SU-DHL-6 (cell line): ENCODE results near the gene RBBP5.

Source experiments
- H2AFZ ChIP-seq: fragments of 200-600 bp; sonication (generic); 2 replicates; pipeline ENCODE4 v1.6.1; 2014; ENCODE audit warnings: low read depth, mild to moderate bottlenecking, moderate library complexity, mixed read lengths, antibody characterized with exemption, low read length; ENCODE audit not compliant: severe bottlenecking
- H3F3A ChIP-seq: fragments of 200-600 bp; shearing (Covaris generic); 2 replicates; pipeline ENCODE4 v1.6.0; 2016; ENCODE audit warnings: antibody characterized with exemption, mild to moderate bottlenecking; ENCODE audit not compliant: insufficient read depth
- H3K27ac ChIP-seq: fragments of 200-600 bp; sonication (generic); 2 replicates; pipeline ENCODE4 v1.5.1; 2016; ENCODE audit warnings: low read depth, mild to moderate bottlenecking, low read length, moderate library complexity, mixed read lengths
- H3K27me3 ChIP-seq: fragments of 200-600 bp; sonication (generic), shearing (Covaris generic); 2 replicates; pipeline ENCODE4 v1.6.0; 2014; ENCODE audit warnings: mild to moderate bottlenecking, low read length
- H3K36me3 ChIP-seq: fragments of 200-600 bp; sonication (generic); 2 replicates; pipeline ENCODE4 v1.6.1; 2014; ENCODE audit warnings: mild to moderate bottlenecking, low read length, mixed read lengths
- H3K4me2 ChIP-seq: fragments of 300-600, 200-600 bp; shearing (Covaris generic), sonication (generic); 2 replicates; pipeline ENCODE4 v1.6.0; 2014; ENCODE audit warnings: low read length, low read depth, mild to moderate bottlenecking; ENCODE audit not compliant: poor library complexity, severe bottlenecking
- H3K4me3 ChIP-seq: fragments of 200-600 bp; sonication (generic); 2 replicates; pipeline ENCODE4 v1.5.1; 2014; ENCODE audit warnings: antibody characterized with exemption, low read length, mild to moderate bottlenecking, mixed read lengths; ENCODE audit not compliant: insufficient read depth, poor library complexity, severe bottlenecking
- H3K79me2 ChIP-seq: fragments of 200-600 bp; sonication (generic); 2 replicates; pipeline ENCODE4 v1.6.1; 2014; ENCODE audit warnings: mild to moderate bottlenecking, low read length, moderate library complexity; ENCODE audit not compliant: insufficient read depth
- H3K9ac ChIP-seq: fragments of 200-600 bp; sonication (generic); 2 replicates; pipeline ENCODE4 v1.7.0; 2014; ENCODE audit warnings: mild to moderate bottlenecking, low read length
- H3K9me2 ChIP-seq: fragments of 200-600 bp; sonication (generic); replicated peaks from 2 replicates; pipeline ENCODE4 v1.6.1; 2014; ENCODE audit warnings: low read length; ENCODE audit not compliant: insufficient read depth
- H3K9me3 ChIP-seq: fragments of 200-600 bp; sonication (generic); 2 replicates; pipeline ENCODE4 v1.6.1; 2014; ENCODE audit warnings: low read length, mixed read lengths; ENCODE audit not compliant: insufficient read depth
- H4K20me1 ChIP-seq: fragments of 200-600 bp; sonication (generic); 2 replicates; pipeline ENCODE4 v1.6.1; 2014; ENCODE audit warnings: low read depth, mild to moderate bottlenecking, antibody characterized with exemption, low read length, moderate library complexity, mixed read lengths
- EZH2phosphoT487 ChIP-seq: fragments of 200-600 bp; sonication (generic), shearing (Covaris generic); conservative IDR thresholded peaks from 2 replicates; pipeline ENCODE4 v1.6.1; 2018; ENCODE audit warnings: mild to moderate bottlenecking, antibody characterized with exemption, low read length, moderate library complexity, mixed read lengths
- TF ChIP-seq, protein P1 (sequence below): fragments of 200-600 bp; sonication (generic); IDR thresholded peaks from one replicate; pipeline ENCODE4 v1.5.1; 2017; ENCODE audit warnings: antibody characterized with exemption, mild to moderate bottlenecking, low read length, moderate library complexity; ENCODE audit not compliant: insufficient read depth, poor library complexity, severe bottlenecking

Gene RBBP5

DNA sequence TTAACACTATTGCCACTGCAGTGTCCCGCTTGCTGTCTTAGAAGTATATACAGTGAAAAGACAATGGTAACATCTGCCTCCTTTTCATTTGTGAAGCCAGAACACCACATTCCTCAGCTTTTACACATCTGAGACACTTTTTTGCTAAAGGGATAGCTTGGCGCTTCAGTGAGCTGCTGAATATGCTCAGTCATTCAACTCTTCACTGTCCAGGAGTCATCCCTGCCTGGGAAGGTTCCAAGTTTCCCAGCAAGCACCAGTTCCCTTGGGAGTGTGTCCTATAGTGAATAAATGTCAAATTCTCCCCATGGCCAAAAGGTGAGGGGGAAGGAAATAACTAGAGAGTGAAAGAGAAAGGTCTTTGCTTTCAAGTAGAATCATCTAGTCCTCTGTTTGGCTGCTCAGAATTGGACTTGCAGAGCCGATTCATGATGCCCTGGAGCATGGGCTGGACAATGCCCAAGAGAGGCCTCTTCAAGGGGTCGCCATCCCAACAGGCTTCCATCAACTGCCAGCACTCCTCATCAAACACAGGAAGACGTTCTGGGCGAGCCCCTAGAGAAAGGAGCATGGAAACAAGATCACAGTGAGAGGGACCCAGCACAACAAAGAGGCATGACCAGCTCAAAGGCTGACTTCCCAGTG is 25.5 kb upstream of the RBBP5 start:
- Histone ChIP-seq H3K4me2 (no peak overlapping the region), H2AFZ (no peak overlapping the region), H3K36me3 (no peaks in the 10 kb centered on the region), H3K79me2 (no peaks in the 10 kb centered on the region), H3K9me2 (no peaks in the 10 kb centered on the region), H4K20me1 (no peaks in the 10 kb centered on the region), H3F3A (no peaks in the 10 kb centered on the region), H3K9me3 (no peaks in the 10 kb centered on the region), H3K9ac (no peak overlapping the region), H3K4me3 (no peak overlapping the region), H3K27me3 (no peaks in the 10 kb centered on the region), H3K27ac (no peak overlapping the region)
- TF ChIP-seq, protein P1, sequence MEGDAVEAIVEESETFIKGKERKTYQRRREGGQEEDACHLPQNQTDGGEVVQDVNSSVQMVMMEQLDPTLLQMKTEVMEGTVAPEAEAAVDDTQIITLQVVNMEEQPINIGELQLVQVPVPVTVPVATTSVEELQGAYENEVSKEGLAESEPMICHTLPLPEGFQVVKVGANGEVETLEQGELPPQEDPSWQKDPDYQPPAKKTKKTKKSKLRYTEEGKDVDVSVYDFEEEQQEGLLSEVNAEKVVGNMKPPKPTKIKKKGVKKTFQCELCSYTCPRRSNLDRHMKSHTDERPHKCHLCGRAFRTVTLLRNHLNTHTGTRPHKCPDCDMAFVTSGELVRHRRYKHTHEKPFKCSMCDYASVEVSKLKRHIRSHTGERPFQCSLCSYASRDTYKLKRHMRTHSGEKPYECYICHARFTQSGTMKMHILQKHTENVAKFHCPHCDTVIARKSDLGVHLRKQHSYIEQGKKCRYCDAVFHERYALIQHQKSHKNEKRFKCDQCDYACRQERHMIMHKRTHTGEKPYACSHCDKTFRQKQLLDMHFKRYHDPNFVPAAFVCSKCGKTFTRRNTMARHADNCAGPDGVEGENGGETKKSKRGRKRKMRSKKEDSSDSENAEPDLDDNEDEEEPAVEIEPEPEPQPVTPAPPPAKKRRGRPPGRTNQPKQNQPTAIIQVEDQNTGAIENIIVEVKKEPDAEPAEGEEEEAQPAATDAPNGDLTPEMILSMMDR, result no peak
- TF ChIP-seq EZH2phosphoT487, result no peak

DNA sequence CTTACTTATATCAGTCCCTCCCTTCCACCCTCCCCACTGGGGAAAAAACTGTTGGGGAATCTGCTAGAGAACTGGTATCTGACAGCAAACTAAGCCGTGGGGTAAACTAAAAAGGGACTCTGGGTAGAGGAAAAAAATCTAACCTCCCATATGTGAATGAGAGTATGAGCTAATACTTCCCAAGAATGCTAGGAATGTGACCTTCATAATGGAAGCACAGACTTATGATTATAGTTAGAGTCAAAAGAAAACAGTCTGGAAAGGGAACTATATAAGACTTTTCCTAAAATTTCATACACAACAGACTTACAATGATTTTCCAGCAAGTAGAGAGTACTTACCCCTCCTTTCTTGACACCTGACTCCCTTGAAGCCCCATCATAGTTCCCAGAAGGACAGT is 23.0 kb upstream of the RBBP5 start:
- Histone ChIP-seq H3K27me3 (no peaks in the 10 kb centered on the region), H3F3A (no peaks in the 10 kb centered on the region), H3K4me3 (no peak overlapping the region), H4K20me1 (no peaks in the 10 kb centered on the region), H3K9me3 (no peaks in the 10 kb centered on the region), H2AFZ (no peak overlapping the region), H3K4me2 (no peak overlapping the region), H3K27ac (no peak overlapping the region), H3K9me2 (no peaks in the 10 kb centered on the region), H3K36me3 (no peaks in the 10 kb centered on the region), H3K79me2 (no peaks in the 10 kb centered on the region), H3K9ac (no peak overlapping the region)
- TF ChIP-seq EZH2phosphoT487, result no peak
- TF ChIP-seq, protein P1, result no peak

DNA sequence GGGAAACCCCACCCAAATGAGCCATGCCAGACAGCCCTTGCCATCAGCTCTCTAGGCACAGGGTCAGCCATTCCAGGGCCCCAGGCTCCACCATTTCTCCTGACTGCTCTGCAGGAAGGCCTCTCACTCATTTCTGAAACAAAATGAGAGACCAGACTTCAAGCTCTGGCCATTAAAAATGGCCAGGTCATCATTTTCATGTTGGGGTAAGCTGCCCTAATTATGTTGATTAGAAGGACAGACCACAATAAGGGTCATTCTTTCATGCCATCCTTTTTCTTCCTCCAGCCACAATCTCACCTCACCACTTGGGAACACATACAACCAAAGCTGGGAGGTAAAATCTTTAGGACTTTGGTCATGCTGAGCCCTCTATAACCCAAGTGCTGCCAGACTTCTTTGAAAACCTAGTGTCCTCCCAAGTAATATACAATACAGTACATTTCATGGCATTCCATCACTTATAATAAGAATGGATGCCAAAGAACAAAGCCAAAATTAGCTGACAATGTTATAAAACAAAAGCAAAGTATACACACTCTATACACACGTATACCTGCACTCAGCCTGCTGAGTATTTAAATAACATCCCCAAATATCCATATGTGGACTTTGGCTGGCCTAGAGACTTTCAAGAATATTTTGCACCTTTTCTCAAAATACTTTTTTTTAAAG is 22.4 kb upstream of the RBBP5 start:
- Histone ChIP-seq H3K27me3 (no peaks in the 10 kb centered on the region), H3K9me2 (no peaks in the 10 kb centered on the region), H3K27ac (no peak overlapping the region), H3K9me3 (no peaks in the 10 kb centered on the region), H3K79me2 (no peaks in the 10 kb centered on the region), H3K4me3 (no peak overlapping the region), H4K20me1 (no peaks in the 10 kb centered on the region), H3K9ac (no peak overlapping the region), H3K4me2 (no peak overlapping the region), H2AFZ (no peak overlapping the region), H3K36me3 (no peaks in the 10 kb centered on the region), H3F3A (no peaks in the 10 kb centered on the region)
- TF ChIP-seq EZH2phosphoT487, result no peak
- TF ChIP-seq, protein P1, result no peak
